Left kidney (tissue), 2 donors: Measurements from ENCODE around the gene RNPS1. TPM values are rescaled to one million over a fixed set of nuclear protein-coding genes. Genes with fewer than 3 reads are reported as not detected.

Source experiments
- DNase-seq: peaks from one replicate; pipeline ENCODE4 v3.0.0-alpha.2; 2013
- polyA plus RNA-seq: library from polyadenylated mRNA; unstranded; fragments of 120-200 nt; gene quantifications from one replicate; pipeline ENCODE4 v1.2.1, GENCODE V29; 2013; ENCODE audit not compliant: insufficient read length

Gene RNPS1
- polyA plus RNA-seq, 1 donor: 207 TPM

DNA sequence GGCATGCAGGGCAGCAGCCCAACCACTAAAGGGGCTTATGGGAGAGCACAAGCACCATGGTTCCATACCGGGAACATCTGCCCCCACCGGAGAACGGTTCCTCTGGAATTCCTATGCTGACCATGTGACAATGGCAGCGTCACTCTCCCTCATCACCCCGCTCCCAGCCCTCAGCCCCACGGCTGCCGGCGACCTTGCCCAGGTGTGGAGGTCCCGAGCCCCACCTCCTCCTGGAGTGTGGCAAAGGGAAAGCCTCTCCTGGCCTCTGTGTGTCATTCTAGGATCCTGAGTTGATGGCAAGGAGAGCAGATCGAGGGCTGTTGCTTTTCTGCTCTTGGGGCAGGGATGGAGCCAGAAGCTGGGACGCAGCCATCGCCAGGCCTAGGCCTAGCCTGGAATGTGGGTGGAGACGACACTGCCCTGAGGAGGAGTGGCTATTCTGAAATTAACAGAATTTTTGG lies 17.8 kb upstream of the RNPS1 start:
- no peak for DNase-seq

DNA sequence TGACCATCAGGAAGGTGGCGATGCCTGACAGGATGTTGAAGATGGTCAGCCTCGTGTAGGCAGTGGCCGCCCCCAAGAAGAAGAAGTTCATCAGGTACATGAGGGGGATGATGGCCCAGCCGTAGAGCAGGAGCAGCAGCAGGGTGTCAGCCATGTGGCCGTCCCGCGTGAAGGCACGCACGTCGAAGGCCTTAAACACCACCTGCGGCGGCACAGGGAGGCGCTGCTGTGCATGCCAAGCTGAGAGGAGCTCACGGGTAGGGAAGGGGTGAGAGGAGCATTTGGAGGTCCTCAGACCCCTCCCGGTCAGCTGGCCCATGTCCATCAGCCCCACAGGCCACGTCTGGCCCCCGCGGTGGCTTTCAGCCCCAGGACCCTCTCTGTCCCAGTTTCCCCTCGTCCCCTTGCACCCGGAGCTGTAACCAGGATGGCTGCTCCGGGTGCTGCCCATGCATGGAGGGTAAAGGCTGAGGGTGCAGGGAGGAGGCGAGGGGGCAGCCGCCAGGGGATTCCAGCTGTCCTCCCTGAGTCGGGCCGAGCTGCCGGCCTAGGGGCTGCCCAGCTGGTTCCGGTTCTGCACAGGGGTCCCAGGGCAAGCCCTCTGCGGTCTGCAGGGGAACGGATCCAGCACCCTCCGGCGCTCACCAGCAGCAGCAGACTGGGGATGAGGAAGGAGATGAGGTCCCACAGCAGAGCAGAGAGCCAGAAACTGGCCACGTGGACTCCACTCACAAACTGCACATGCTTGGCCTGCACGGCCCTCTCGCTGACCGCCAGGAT lies 17.1 kb upstream of the RNPS1 start:
- no peak for DNase-seq

DNA sequence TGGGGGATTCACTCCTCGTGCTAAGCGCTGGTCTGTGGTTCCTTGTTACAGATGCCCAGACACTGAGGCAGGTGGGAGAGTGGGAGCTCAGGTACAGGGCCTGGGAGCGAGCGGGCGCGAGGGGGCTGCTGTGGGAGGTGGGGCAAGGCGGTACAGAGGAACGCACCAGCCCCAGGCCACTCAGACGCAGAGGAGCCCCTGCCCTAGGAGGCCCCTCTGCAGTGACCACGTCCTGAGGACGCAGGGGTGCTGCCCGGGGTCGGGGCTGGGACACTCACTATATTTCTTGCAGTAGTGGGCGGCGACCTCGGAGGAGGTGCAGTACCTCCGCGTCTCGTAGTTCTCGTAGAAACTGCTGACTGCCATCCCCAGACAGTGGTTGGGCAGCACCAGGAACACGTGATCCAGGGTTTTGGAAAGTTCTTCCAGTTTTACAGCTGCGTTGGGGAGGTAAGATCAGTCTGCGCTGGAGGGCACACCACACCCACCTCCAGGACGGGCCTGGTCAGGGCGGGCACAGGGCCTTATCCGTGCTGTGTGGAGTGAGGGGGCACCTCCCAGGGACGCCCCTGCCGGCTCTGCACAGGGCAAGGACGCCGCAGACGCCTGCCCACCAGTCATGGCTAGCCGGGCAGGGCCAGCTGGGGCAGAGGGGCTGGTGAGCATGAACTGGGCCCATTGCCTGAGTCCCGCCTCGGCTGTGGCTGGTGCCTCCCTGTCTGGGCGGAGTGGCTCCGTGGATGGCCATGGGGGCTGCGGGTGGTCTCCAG lies 16.3 kb upstream of the RNPS1 start:
- DNase-seq: no peak

DNA sequence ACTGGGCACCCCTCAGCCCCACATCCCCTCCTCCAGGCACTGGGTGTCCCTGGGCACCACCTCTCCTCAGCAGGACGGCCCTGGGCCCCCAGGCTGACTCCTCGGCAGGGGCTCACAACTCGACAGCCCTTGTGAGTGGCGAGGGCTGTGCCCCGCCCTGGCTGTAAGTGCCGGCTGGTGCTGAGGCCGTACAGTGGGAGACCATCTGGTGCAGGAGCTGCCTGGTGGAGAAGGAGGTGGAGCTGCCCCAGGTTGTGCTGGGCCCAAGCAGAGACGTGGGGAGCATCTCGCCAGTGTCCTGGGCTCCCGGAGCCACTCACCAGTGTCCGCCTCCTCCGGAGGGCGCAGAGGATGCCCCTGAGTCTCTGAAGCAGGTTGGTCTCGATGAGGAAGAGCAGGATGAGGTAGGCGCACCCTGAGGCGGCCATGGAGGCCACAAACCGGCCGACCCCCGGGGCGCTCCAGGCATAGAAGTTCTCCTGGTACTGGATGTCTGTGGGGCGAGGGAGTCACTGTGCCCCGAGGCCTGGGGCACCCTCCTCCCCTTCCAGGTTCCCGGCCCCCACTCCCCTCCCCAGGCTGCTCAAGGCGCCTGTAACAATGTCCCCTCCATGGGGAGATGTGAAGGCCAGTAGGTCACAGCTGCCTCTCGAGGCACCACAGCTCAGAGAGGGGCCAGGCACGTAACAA lies 15.1 kb upstream of the RNPS1 start:
- DNase-seq: no peak

DNA sequence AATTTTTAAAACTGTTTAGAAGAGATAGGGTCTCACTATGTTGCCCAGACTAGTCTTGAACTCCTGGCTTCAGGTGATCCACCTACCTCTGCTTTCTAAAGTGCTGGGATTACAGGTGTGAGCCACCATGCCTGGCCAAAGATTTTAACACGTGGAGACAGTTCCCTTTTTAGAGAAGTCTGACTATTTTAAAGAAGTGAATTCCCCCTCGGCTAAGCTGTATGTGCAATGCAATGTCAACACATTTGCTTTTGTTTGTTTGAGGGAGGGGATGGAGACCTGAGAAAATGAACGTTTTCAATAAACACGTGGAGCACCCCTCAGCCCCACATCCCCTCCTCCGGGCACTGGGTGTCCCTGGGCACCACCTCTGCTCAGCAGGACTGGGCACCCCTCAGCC lies 14.3 kb upstream of the RNPS1 start:
- DNase-seq: no peak

DNA sequence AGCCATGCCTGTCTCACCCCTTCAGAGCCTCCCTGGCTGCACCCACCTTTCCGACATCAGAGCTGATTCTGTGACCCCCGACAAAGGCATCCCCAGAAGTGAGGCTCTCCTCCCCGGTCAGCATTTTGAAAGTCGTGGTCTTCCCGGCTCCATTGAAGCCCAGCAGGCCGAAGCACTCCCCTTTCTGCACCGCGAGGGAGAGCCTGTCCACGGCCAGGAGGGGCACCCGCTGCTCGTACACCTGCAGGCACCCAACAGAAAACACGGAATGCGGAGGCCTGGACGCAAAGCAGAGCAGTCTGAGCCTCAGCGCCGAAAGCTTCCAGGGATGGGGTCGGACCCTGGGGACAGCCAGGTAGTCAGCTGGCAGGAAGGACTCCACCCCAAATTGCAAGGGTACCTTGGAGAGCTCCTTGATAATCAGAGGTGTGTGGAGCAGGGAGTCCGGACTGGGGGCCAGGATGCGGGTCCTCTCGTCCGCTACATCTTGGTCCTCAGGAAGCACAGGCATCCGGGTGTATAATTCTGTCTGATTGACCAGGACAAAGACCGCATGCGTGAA lies 13.1 kb upstream of the RNPS1 start:
- DNase-seq: no peak

DNA sequence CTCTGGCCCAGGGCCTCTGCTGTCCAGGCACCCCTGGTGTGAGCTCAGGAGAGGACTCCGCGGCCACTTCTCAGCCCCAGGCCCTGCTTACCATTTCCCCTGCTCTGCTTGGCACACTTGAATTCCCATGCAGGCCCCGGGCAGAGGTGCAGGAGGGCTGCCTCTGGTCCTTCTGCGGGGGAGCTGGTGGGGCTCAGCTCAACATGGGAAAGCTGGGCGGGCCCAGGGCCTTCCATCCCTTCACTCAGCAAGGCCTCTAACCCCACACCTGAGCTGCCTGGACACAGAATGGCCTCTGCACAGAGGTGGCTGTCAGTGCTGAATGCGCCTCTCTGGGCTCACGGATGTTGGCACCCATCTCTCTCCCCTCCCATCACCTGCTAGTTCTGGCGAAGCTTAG lies 12.5 kb upstream of the RNPS1 start:
- DNase-seq: no peak

DNA sequence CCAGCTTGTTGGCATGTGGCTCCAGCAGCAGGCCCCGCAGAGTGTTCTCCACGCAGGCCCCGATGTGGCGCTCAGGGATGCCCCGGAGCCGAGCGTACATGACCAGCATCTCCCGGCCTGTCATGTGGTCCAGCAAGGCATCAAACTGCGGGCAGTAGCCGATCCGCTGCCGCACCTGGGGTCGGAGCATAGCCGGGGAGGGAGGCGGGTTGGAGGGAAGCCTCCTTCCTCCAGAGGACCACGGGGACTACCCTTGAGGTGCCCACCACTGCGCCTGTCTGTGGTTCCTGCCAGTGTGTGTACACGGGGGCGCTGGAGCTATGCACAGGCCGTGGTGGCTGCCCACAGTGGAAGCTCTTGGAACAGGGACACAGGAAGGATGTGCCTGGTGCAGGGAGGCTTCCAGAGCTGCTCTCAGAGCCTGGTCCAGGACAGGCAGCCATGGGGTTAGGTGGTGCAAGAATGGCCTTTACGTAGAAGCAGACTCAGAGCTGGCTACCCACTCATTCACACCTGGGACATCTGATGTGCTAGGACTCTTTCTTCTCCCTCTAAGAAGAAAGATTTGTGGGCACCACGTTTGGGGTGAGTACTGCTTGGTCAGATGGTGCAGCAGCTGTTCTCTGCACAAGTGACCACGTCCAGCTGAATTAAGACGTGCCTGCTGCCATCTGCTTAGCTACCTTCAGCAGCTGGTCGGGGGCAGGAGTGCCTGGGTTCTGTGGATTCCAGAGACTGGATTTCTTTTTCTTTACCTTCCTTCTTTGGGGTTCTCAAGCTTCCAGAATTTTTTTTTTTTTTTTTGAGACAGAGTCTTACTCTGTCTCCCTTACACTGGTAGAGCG lies 11.3 kb upstream of the RNPS1 start:
- DNase-seq: no peak

DNA sequence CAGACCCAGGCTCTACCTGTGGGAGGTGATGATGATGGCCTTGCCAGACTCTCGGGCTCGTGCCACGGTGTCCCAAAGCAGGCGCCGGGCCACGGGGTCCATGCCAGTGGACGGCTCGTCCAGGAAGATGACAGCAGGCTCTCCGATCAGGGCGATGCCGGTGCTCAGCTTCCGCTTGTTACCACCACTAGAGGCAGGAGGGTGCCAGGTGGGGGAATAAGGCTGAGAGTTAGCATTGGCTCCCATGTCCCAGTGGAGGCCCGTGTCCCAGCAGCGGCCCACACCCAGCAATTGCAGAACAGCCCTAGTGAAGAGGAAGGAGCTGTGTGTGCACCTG lies 10.3 kb upstream of the RNPS1 start:
- no peak for DNase-seq

DNA sequence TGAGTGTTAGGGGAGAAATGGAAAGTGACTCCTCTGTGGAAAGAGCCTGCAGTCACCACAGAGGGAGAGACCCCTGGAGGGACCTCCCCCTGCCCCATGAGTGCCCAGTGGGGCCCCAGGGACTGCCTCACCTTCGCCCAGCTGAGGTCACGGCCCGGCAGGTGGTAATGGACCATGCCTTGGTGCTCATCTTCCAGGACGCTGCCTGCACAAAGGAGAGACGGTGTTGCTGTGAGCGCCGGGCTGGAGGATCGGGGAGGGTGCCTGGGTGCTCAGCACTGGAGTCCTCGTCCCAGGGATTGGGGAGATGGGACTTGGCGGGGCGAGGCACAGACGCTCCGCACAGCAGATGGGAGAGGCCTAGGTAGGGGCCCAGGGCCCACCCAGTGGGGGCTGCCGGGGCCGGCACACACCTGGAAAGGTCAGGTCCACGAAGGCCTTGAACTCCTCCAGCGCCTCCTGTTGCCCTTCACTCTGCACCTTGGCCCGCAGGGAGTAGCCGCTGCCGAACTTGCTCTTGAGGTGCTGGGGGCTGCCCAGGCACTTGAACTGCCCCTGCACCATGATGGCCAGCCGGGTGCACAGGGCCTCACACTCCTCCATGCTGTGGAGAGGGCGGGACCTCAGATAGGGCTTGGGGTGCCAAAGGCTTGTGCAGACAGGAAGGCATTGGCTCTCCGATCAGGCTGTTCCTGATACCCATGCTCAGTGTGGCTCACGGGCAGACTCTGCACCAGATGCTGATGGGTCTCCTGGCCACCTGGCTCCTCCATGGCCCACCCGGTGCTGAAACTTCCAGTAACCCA lies 9.7 kb upstream of the RNPS1 start:
- no peak for DNase-seq

DNA sequence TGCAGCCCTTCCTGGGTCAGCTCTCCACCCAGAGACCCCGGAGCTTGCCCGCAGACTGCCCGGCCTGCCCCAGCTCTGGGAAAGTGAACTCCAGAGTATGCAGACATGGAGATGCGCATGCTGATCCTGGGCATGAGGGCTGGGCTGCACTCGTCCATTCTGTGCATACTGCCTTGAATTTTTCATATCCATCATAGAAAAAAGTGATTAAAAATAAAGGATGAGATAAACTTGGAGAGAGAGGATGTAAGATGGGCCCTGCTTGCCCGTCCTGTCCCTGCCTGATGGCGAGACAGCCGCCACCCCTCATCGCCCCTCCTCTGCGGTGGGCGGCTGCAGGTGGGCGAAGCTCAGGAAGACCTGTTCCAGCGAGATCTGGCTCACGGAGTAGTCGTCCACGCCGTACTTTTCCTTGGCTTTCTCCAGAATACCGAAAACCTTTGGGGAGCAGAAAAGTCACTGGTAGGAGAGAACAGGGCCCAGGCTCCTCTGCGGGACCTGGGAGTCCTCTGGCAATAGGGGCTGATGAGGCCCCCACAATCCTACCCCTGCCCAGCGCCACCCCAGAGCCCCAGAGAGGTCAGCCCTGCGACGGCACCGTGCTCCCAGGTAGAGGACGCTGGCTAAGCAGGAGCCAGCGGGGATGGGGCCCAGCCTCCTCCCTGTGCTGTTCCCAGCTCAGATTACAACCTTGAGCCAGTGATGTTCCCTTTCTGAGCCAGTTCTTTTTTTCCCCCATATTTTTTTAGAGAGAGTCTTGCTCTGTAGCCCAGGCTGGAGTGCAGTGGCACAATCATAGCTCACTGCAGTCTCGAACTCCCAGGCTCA lies 8.7 kb upstream of the RNPS1 start:
- DNase-seq: no peak

DNA sequence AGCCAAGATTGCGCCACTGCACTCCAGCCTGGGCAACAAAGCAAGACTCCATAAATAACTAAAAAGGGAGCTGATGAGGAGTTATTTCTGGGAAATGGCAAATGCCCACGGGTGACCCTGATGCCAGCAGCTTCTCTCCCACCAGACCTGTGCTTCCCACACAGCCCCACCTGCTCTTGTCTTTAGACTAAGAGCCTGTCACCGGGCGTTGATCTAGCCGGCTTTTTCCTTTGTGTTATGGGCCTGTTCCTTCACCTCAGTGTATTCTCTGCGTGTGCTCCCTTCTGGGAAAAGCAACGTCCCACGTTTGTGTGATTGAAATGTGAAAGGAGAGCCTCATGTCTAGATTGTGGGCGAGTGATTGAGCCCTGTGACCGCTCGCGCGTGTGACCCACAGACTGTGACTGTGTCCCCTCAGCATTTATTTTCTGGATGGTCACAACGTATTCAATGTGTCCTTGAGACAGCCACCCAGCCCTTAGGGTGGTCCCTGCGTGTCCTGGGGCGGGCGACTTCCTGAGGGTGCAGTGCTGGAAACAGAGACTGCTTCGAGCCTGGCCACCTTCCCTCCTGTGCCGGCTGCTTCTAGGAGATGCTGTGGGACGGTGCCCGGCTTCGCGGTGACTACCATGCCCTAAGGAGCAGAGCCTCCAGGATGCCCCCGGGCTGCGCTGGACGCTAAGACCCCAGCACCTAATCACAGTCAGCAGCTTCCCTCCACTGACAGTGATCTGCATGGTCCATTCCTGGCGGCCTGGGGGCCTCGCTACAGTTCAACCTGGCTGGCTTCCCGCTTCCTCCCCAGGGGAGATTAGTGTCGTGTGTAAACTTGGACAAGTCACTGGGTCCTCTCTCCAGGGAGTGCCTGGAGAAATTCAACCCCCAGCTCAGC lies 7.8 kb upstream of the RNPS1 start:
- DNase-seq: no peak

DNA sequence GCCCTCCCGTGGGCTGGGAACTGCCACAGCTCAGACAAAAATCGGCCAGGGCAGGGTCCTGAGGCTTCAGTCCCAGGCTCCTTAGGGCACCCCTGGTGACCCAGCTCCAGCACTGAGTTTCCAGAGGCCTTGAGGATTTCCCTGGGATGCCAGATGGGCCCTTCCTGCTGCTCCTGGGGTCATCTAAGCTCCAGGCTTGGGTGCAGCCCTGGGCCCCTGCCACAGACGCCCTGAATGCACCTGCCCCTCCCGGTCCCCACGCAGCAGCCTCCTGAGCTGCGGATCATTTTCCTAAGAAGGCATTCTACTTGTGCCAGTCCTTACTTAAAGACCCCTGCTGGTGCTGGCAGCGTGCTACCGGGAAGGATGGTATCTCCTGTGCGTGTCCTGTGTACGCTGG lies 6.0 kb upstream of the RNPS1 start:
- DNase-seq: no peak

DNA sequence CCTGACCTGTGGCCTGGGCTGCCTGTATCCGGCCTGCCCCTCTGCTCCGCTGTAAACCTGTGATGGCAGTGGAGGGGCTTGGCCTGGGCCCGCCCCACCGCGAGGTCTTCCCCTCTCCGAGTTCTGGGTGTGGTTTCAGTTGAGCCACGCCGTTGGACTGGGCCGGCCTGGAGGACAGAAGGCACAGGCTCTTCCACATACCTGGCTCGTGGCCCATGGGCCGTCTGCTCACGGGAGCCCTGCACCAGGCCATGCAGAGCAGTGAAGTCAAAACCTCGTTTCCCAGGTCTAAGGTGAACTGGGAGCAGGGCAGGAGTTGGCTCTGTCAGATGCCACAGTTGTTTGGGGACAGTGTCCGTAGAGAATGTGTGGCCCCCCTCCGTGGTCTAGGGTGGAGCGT lies 5.6 kb upstream of the RNPS1 start:
- no peak for DNase-seq

DNA sequence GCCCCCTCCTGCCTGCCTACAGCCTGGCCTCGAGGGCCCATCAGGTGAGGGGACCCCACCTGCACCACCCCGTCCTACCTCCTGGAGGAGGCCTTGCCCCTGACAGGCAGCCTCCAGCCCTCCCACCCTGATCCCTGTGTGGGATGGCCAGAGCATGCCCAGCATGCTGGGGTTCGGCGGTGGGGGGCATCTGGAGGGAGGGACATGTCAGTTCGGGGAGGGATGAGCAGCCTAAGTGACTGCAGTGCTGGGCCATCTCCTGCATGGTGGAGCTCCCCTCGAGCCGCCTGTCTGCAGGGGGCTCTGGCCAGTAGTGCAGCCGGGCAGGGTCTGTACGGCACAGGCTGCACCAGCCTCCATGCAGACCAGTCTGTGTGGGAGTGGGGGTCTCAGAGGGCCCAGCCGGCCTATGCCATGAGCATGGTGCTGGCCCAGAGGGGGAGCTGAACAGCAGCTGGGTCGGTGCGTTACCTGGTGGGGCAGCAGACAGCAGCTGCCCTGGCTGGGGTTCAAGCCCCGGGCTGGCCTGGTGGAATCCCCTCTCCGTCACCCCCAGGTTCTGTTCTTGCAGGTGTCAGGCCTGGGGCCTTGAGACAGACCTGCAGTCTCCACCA lies 4.0 kb upstream of the RNPS1 start:
- DNase-seq: no peak

DNA sequence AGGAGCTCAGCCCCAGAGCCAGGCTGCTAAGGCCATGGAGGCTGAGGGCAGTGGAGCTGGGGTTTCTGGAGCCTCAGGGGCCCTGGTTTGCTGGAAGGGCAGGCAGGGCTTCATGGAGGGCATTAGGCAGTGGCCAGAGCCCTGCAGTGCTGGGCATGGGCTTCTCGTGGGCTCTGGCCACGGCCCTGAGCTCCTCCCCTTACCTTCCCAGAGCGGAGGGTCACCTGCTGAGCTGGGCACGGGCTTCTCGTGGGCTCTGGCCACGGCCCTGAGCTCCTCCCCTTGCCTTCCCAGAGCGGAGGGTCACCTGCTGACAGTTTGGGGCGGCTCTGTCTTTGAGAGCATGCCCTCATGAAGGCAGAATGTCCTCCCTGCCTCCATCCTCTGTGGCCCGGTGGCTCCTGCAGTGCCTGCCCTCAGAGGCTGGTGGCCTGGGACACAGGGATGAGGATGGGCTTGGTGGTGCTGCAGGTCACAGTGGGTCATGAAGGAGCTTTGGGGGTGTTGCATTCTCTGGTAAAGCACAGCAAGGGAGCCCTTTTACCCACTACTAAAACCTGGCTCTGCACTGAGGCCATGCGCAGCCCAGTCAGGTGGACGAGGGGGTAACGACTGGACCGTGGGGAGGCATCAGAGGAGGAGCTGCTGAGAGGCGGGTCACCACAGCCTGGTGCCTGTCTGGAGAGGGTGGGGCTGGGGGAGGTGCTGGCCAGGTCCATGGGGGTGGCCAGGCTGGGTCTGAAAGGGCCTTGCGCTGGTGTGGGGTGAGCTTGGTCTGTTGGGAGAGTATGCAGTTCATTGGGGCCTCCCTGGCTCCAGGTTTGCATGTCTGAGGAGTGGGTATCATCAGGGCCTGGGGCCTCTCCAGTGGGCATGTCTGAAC lies 2.9 kb upstream of the RNPS1 start:
- no peak for DNase-seq

DNA sequence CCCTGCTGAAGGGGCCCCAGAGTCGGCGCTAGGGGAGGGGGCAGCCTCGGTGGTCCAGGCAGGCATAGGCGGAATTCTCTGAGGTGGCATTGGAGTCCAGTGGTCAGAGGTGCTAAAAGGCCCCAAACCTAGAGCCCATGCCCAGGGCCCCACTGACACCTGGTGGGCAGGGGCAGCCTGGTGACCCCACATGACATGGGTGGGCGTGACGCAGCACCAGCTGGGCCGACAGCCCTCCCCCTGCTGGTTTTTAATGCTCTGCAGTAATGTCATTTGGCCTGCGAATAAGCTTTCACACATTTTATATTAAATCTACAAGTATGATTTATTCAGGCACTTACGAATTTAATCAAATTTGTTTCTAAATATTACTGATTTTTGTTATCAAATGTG lies 2.1 kb upstream of the RNPS1 start:
- DNase-seq: no peak
